Ramos (cell line): ENCODE measurements around the gene ITGA11.

ENCODE experiments used
- in situ Hi-C: fragments of 300-500 bp; cut with MboI; formaldehyde crosslinking; loops from one replicate; pipeline ENCODE4 v1.14.3; 2022; ENCODE audit warnings: low sequenced_read_pairs; ENCODE audit not compliant: unreplicated experiment

The ITGA11 gene, protein sequence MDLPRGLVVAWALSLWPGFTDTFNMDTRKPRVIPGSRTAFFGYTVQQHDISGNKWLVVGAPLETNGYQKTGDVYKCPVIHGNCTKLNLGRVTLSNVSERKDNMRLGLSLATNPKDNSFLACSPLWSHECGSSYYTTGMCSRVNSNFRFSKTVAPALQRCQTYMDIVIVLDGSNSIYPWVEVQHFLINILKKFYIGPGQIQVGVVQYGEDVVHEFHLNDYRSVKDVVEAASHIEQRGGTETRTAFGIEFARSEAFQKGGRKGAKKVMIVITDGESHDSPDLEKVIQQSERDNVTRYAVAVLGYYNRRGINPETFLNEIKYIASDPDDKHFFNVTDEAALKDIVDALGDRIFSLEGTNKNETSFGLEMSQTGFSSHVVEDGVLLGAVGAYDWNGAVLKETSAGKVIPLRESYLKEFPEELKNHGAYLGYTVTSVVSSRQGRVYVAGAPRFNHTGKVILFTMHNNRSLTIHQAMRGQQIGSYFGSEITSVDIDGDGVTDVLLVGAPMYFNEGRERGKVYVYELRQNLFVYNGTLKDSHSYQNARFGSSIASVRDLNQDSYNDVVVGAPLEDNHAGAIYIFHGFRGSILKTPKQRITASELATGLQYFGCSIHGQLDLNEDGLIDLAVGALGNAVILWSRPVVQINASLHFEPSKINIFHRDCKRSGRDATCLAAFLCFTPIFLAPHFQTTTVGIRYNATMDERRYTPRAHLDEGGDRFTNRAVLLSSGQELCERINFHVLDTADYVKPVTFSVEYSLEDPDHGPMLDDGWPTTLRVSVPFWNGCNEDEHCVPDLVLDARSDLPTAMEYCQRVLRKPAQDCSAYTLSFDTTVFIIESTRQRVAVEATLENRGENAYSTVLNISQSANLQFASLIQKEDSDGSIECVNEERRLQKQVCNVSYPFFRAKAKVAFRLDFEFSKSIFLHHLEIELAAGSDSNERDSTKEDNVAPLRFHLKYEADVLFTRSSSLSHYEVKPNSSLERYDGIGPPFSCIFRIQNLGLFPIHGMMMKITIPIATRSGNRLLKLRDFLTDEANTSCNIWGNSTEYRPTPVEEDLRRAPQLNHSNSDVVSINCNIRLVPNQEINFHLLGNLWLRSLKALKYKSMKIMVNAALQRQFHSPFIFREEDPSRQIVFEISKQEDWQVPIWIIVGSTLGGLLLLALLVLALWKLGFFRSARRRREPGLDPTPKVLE

GRCh38 chr15:68431792-68432401 is at the start of gene ITGA11:
TSS of gene ITGA11 (minus strand) at chr15:68432163. CDS start at chr15:68432066, 97 bp downstream.
- in situ Hi-C loops = no loop called here

GRCh38 chr15:68481321-68481720 is 49.4 kb upstream of the ITGA11 start:
- in situ Hi-C loops = no loop called here

DNA sequence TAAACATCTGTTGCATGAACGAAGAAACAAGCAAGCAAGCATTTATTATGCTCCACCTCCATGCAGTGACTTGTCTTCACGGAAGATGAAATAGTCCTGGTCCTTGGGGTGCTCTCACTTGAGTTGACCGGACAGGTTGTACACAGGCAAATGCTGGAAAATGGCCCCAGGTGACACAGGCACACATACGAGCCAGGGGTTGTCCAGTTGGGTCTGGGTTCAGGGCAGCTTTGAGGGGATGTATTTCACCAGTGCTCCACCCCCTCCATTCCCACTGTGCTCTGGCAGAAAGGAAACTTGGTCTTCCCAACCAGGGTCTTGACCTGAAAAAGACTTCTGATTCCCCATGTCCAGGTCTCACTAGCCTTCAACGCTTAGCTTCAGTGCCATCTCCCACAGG is 48.3 kb upstream of the ITGA11 start:
- in situ Hi-C loops = no loop called here

DNA sequence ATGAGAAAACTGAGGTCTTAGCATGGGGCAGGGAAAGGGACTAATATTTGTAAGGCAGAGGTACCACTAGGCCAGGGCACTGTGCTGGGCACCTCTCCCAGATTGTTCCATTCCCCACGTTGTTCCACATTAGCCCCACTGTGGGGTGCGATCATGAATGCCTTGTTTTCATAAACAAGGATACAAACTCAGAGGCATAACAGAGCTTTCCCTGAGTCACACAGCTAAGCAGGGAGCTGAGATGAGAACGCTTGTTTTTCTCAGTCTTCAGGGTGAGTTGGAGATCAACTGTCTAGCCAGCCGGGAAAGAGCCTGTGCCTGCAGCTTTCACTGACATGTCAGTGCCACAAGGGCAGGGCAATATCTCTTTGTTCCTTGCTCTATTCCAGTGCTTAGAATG is 47.9 kb upstream of the ITGA11 start:
- in situ Hi-C loops = no loop called here

DNA sequence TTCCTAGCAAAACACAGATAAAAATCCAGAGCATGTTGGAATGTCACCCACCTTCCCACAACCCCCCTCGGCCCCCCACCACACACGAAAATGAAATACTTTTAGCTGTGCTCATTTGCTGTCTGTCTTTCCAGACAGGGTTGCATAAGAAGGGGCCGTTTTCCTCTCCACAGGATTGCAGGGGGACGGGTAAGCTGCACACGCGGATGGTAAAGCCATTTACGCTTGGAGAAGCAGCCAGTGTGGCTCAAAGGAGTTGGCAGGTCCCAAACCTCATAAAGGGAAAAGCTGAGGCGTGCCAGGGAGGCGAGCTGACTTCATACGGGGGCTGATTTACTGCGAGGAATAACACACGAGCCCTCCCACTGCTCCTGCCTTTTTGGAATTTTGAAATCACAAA is 47.4 kb upstream of the ITGA11 start:
- in situ Hi-C loops = no loop called here

DNA sequence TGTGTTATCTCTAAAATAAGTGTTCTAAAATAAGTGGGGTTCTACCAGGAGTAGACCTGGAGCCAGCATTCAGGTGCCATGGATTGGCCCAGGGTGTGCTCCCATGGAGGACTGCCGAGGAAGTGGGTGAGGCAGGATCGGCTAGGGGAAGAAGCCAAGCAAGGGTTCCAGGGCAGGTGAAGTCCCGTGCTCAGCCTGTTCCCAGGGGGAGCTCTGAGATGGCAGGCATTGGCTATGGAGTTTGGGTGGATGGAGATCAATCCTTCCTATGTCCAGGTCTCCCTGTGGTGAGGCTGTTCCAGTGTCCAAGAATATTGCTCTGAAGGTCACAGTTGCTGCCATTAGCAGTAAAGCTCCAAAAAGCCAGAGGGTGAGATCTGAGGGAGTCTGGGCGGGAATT is 46.9 kb upstream of the ITGA11 start:
- in situ Hi-C loops = no loop called here

DNA sequence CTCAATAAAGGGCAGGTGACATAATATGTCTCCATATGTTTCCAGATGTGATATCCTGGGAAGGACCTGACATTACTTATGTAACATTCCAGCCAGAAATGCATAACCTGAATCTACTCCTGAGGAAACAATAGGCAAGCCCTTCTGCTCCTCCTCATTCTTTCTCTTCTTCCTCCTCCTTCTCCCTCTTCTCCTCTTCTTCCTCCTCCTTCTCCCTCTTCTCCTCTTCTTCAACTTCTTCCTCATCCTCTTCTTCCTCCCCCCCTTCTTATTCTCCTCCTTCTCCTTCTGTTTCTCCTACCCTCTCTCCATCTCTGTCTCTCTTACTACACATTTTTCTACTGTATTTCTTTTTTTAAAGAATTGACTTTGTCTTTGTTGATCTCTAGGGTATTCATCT is 43.5 kb upstream of the ITGA11 start:
- in situ Hi-C loops = no loop called here

- in situ Hi-C loops = no loop called here
Measured at GRCh38 chr15:68471541-68471940, 39.6 kb upstream of the ITGA11 start.

DNA sequence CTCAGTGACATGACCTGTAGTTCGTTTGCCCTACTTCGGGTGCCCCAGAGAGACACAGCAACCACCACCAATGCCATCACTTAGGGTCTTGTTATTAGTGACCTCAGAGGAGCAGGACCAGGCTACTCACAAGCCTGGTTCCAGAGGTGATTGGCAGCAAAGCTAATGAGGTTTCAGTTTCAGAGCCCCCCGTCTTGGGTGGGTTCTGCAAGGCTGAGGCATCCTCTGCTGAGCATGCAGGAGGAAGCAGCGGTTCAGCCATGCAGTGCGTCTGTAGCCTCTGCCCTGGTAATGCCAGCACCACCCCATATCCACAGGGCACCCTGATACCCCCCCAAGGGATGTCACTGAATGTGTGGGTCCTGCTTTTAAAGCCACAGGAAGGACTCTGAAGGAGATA is 39.0 kb upstream of the ITGA11 start:
- in situ Hi-C loops = no loop called here

GRCh38 chr15:68470049-68470742 is 38.2 kb upstream of the ITGA11 start:
- in situ Hi-C loops = no loop called here

GRCh38 chr15:68469162-68470048 is 37.4 kb upstream of the ITGA11 start:
- in situ Hi-C loops = no loop called here

- in situ Hi-C loops = no loop called here
Measured at GRCh38 chr15:68466876-68467275, 34.9 kb upstream of the ITGA11 start.

- in situ Hi-C loops = no loop called here
Measured at GRCh38 chr15:68465861-68466560, 34.0 kb upstream of the ITGA11 start.

GRCh38 chr15:68464448-68465090 is 32.6 kb upstream of the ITGA11 start:
- in situ Hi-C loops = no loop called here

DNA sequence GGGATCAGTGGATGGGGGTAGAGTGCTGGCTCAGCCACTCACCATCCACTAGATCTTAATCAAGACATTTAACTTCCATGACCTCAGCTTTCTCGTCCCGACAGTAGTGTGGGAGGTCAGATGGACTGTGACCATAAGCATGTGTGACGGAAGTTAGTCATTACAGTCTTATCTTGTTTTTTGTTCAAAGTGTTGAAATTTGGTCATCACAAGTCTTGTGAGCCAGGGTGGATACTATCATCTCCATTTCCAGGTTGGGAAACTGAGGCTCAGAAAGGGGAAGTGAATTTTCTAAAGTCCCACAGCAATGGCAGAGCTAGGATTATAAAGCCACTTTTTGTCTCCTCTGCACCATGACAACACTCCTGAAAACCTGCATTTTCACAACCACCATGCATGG is 32.0 kb upstream of the ITGA11 start:
- in situ Hi-C loops = no loop called here

GRCh38 chr15:68463444-68463843 is 31.5 kb upstream of the ITGA11 start:
- in situ Hi-C loops = no loop called here

GRCh38 chr15:68460166-68460565 is 28.2 kb upstream of the ITGA11 start:
- in situ Hi-C loops = no loop called here

DNA sequence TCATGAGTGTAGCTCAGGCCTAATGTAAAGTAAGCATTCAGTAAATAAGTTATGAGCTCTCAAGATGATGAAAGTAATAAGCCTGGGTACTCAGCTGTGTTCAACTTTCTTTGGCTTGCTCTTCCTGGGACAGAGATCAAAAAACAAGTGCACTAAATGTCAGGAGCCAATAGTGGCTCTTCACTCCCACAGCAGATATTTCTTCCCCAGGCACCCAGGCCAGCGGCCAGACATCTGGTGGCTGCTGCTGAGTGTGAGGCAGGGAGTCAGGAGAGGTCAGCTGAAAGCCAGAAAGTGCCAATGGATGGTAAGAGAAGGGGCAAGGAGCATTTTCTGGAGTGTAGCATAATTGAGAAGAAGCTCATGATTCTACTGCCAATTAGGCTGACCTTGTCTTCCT is 18.2 kb upstream of the ITGA11 start:
- in situ Hi-C loops = no loop called here
